Endothelial cell of umbilical vein (primary cell): ENCODE results near the gene KAZN. TPM values are rescaled to one million over a fixed set of nuclear protein-coding genes. Genes with fewer than 3 reads are reported as not detected.

Experiments used
- BruUV-seq: library from RNA; stranded (reverse); fragments of 400-500 nt; replicated peaks from 2 replicates; lab custom pipeline; 2021; lab: Mats Ljungman, UMichigan
- CTCF ChIA-PET: fragments of 300-600, 350-600 bp; sonication (Branson Sonifier 250); formaldehyde crosslinking; loops from one replicate; lab custom pipeline; 2021; ENCODE audit warnings: antibody characterized with exemption, inconsistent platforms; lab: Charles Lee
- POLR2A ChIA-PET: fragments of 300-600, 350-600 bp; sonication (Branson Sonifier 250); formaldehyde crosslinking; loops from one replicate; lab custom pipeline; 2021; ENCODE audit warnings: antibody characterized with exemption, inconsistent platforms; lab: Charles Lee
- DNase-seq: peaks from one replicate; pipeline ENCODE4 v3.0.0-alpha.2; 2011; ENCODE audit warnings: low read depth, low spot score
- FAIRE-seq: peaks from 2 replicates; lab custom pipeline; 2011; peaks lifted over from hg19 to GRCh38; lab: Jason Lieb, UNC
- H2AFZ ChIP-seq: 2 replicates; pipeline ENCODE4 v1.6.0; 2012; ENCODE audit warnings: low read depth, low read length, control low read depth, inconsistent platforms
- H3K27ac ChIP-seq: 2 replicates; pipeline ENCODE4 v1.5.1; 2011; ENCODE audit warnings: low read depth, mild to moderate bottlenecking, control low read depth, low read length, moderate library complexity; ENCODE audit not compliant: insufficient read depth
- H3K27me3 ChIP-seq, 2 experiments: 2 replicates each; pipeline versions ENCODE4 v1.6.0 to v1.6.1; 2011; ENCODE audit warnings: low read length in 2 of 2, mixed read lengths in 1 of 2; ENCODE audit not compliant: control insufficient read depth in 2 of 2, insufficient read depth in 2 of 2
- H3K36me3 ChIP-seq, 2 experiments: 2 replicates in 1 of 2; 3 replicates in 1 of 2; pipeline ENCODE4 v1.5.1; 2011; ENCODE audit warnings: low read length in 2 of 2, mild to moderate bottlenecking in 1 of 2, moderate library complexity in 1 of 2; ENCODE audit not compliant: control insufficient read depth in 2 of 2, insufficient read depth in 2 of 2; ENCODE audit errors: extremely low read depth in 1 of 2
- H3K4me1 ChIP-seq: 3 replicates; pipeline ENCODE4 v1.5.1; 2011; ENCODE audit warnings: mild to moderate bottlenecking, low read length; ENCODE audit not compliant: control insufficient read depth, insufficient read depth; ENCODE audit errors: extremely low read depth
- H3K4me2 ChIP-seq: 2 replicates; pipeline ENCODE4 v1.6.1; 2011; ENCODE audit warnings: low read length, control low read depth, mixed read lengths; ENCODE audit not compliant: insufficient read depth
- H3K4me3 ChIP-seq, 3 experiments: fragments of 200-600 bp in 1 of 3; sonication (generic), shearing (Covaris generic) in 1 of 3; replicated peaks in 1 of 3; 2 replicates each; pipeline ENCODE4 v1.5.1; 2011 to 2016; ENCODE audit warnings: control low read depth in 3 of 3, low read length in 3 of 3, mild to moderate bottlenecking in 2 of 3, inconsistent platforms in 1 of 3, low read depth in 1 of 3, moderate library complexity in 1 of 3; ENCODE audit not compliant: insufficient read depth in 1 of 3
- H3K79me2 ChIP-seq: 2 replicates; pipeline ENCODE4 v1.6.0; 2012; ENCODE audit warnings: low read length, inconsistent platforms; ENCODE audit not compliant: control insufficient read depth, insufficient read depth
- H3K9ac ChIP-seq: replicated peaks from 2 replicates; pipeline ENCODE3; 2011; ENCODE audit warnings: low read length, control low read depth; ENCODE audit not compliant: insufficient read depth; ENCODE audit errors: extremely low read depth
- H3K9me1 ChIP-seq: replicated peaks from 3 replicates; pipeline ENCODE4 v1.6.0; 2011; ENCODE audit warnings: mild to moderate bottlenecking, low read length; ENCODE audit not compliant: control insufficient read depth, insufficient read depth; ENCODE audit errors: extremely low read depth
- H3K9me3 ChIP-seq: replicated peaks from 2 replicates; pipeline ENCODE4 v1.5.1; 2012; ENCODE audit warnings: low read length, inconsistent platforms; ENCODE audit not compliant: control insufficient read depth, insufficient read depth
- H4K20me1 ChIP-seq: replicated peaks from 2 replicates; pipeline ENCODE3; 2011; ENCODE audit warnings: mild to moderate bottlenecking, low read length; ENCODE audit not compliant: control insufficient read depth, insufficient read depth; ENCODE audit errors: extremely low read depth
- CTCF ChIP-seq, 2 donors: IDR thresholded peaks; 1 replicate in 1 of 2; 2 replicates in 1 of 2; pipeline ENCODE4 v1.5.1; 2011; ENCODE audit warnings: low read length in 2 of 2, mild to moderate bottlenecking in 2 of 2, moderate library complexity in 2 of 2, control low read depth in 1 of 2, inconsistent platforms in 1 of 2, low read depth in 1 of 2; ENCODE audit not compliant: insufficient read depth in 1 of 2; ENCODE audit errors: extremely low read depth in 1 of 2
- EZH2 ChIP-seq: IDR thresholded peaks from 2 replicates; pipeline ENCODE4 v1.6.1; 2012; ENCODE audit warnings: borderline replicate concordance, low read depth, mild to moderate bottlenecking, moderate library complexity, low read length, inconsistent platforms; ENCODE audit not compliant: severe bottlenecking
- FOS ChIP-seq: IDR thresholded peaks from 2 replicates; pipeline ENCODE4 v1.6.1; 2011; ENCODE audit warnings: mild to moderate bottlenecking, low read length, moderate library complexity, borderline replicate concordance; ENCODE audit not compliant: insufficient read depth
- GATA2 ChIP-seq: IDR thresholded peaks from 2 replicates; pipeline ENCODE4 v1.7.0; 2011; ENCODE audit warnings: low read depth, mild to moderate bottlenecking, moderate library complexity, mixed read lengths, low read length; ENCODE audit not compliant: insufficient read length, insufficient read depth
- JUN ChIP-seq: IDR thresholded peaks from 2 replicates; pipeline ENCODE4 v1.6.1; 2011; ENCODE audit warnings: borderline replicate concordance, low read depth; ENCODE audit not compliant: insufficient read length, insufficient read depth
- MAX ChIP-seq: IDR thresholded peaks from 2 replicates; pipeline ENCODE4 v1.6.1; 2011; ENCODE audit not compliant: insufficient read depth, insufficient read length
- MYC ChIP-seq: IDR thresholded peaks from one replicate; pipeline ENCODE4 v1.6.1; 2011; ENCODE audit warnings: mild to moderate bottlenecking, low read depth, low read length
- POLR2A ChIP-seq: IDR thresholded peaks from 2 replicates; pipeline ENCODE4 v1.6.1; 2012; ENCODE audit warnings: low read depth, mild to moderate bottlenecking, control low read depth, low read length
- POLR2AphosphoS5 ChIP-seq: IDR thresholded peaks from 2 replicates; pipeline ENCODE4 v1.6.1; 2012; ENCODE audit warnings: low read depth, mild to moderate bottlenecking, control low read depth, low read length, moderate library complexity; ENCODE audit not compliant: insufficient read depth
- dilution Hi-C: fragments of 300-500 bp; cut with MboI; formaldehyde crosslinking; loops from one replicate; pipeline ENCODE4 v1.15.0; 2019; ENCODE audit warnings: low sequenced_read_pairs; ENCODE audit not compliant: extremely low pct_ligation_motif_present
- intact Hi-C: fragments of 100-400 bp; cut with micrococcal nuclease; formaldehyde crosslinking; loops from one replicate; pipeline ENCODE4 v1.10.0; 2022
- polyA plus RNA-seq, 4 experiments: library from polyadenylated mRNA; depleted of rRNA in 3 of 4; stranded (reverse) in 3 of 4; unstranded in 1 of 4; fragments of >200 nt; gene quantifications; 2 replicates each; pipeline versions ENCODE4 v1.2.1 to v1.2.3, GENCODE V29; 2011 to 2012; ENCODE audit warnings: missing spikeins in 1 of 4
- total RNA-seq: library from RNA; stranded (reverse); gene quantifications from 2 replicates; pipeline ENCODE4 v1.2.3, GENCODE V29; 2021

The KAZN gene
- total and polyA plus RNA-seq, 2 donors (not counting 3 experiments of a cell fraction or from before 2014, with no cell fraction given), result 1.6 to 5.8 TPM

DNA sequence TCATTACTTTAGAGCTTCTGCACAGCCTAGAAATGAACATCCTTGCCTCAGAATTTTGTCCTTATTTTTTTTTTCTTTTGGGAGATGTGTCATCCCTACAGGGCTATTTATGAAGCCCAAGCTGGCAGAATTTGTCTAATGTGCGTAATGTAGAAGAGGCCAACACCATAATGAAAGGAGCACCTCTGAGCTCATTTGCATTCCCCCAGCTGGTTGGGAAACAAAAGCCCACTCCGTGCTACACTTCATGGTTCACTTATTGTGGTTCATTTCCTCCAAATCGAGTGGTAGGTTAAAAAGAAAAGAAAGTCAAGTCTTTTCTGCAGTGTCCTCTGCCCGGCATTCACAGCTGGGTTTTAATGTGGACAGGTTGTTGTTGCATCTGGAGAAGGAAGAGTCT lies 73.5 kb downstream of the KAZN start:
- H3K9me1 ChIP-seq, result no peaks in the 10 kb centered on the region
- no peaks in the 10 kb centered on the region for H3K27me3 ChIP-seq
- FAIRE-seq (no peak), DNase-seq (no peak)
- TF ChIP-seq MYC (no peak), CTCF (IDR thresholded peaks at IDR 0.05; ENCODE audit: extremely low read depth in 1 of 2, insufficient read depth in 1 of 2, low read depth in 1 of 2, low read length in 2 of 2) (no peak), GATA2 (no peak), POLR2A (no peak), FOS (no peak), POLR2AphosphoS5 (no peak), JUN (no peak), EZH2 (no peak), MAX (no peak)
- H3K9ac ChIP-seq, result no peak overlapping the region
- CTCF ChIA-PET, result no interaction called here
- H4K20me1 ChIP-seq, result no peaks in the 10 kb centered on the region
- no peaks in the 10 kb centered on the region for H3K36me3 ChIP-seq
- peaks cover 4% of the 10 kb centered on the region for H3K9me3 ChIP-seq
- intact Hi-C loops, result no loop called here
- H3K79me2 ChIP-seq, result no peaks in the 10 kb centered on the region
- no peak overlapping the region for H3K4me3 ChIP-seq
- POLR2A ChIA-PET, result no interaction called here
- H3K27ac ChIP-seq, result no peak overlapping the region
- dilution Hi-C loops, result no loop called here
- H3K4me2 ChIP-seq, result no peak overlapping the region
- BruUV-seq, result no TSS peak
- no peaks in the 10 kb centered on the region for H3K4me1 ChIP-seq
- no peak overlapping the region for H2AFZ ChIP-seq
